ENCODE results near the gene RABIF. TPM values are rescaled to one million over a fixed set of nuclear protein-coding genes. Genes with fewer than 3 reads are reported as not detected.
"Not testable (repeated sequence)": the region's sequence is repeated elsewhere in the genome, so short reads cannot be mapped to it uniquely, and the experiment has no call there.

The RABIF gene
- total RNA-seq, 1 donor from 2014 or later = 7.0 TPM

DNA sequence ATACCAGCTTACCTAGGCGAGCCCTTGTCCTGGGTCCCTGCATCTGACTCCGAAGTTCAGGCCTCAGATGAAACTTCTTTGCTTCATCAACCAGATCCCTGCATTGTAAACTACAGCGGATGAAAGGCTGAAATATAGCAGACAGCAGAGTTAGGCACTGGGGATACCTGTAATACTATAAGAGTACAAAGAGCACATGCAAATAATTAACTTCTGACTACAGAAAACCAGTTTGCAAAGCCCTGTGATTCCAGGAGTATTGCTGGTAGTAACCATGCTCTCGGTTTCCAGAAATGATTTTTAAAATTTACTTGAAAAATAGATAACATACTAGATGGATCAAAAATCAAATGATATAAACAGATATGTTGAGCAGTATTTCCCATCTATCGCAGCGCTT, 20.0 kb upstream of the RABIF start:
- peaks cover 38% of the 10 kb centered on the region for H3K36me3 Mint-ChIP-seq

DNA sequence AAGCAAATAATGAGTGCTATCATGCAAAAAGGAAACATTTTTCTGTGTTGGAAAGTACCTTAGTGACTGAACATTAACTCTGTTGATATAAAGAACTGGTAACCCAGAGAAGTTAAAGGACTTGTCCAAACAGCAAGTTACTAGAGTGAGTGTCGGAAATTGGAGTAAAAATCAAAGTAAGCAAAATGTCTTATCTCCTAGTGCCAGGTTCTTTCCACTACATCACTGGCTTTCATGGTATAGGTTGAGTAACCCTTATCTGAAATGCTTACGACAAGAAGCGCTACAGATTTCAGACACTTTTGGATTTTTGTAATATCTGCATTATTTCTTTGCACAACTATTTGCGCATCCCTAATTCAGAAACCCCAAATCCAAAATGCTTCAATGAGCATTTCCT, 16.4 kb upstream of the RABIF start:
- H3K9me3 Mint-ChIP-seq = no peaks in the 10 kb centered on the region
- no peak for DNase-seq (ENCODE audit: extremely low spot score, unreplicated experiment)
- TF ChIP-seq, protein P1, sequence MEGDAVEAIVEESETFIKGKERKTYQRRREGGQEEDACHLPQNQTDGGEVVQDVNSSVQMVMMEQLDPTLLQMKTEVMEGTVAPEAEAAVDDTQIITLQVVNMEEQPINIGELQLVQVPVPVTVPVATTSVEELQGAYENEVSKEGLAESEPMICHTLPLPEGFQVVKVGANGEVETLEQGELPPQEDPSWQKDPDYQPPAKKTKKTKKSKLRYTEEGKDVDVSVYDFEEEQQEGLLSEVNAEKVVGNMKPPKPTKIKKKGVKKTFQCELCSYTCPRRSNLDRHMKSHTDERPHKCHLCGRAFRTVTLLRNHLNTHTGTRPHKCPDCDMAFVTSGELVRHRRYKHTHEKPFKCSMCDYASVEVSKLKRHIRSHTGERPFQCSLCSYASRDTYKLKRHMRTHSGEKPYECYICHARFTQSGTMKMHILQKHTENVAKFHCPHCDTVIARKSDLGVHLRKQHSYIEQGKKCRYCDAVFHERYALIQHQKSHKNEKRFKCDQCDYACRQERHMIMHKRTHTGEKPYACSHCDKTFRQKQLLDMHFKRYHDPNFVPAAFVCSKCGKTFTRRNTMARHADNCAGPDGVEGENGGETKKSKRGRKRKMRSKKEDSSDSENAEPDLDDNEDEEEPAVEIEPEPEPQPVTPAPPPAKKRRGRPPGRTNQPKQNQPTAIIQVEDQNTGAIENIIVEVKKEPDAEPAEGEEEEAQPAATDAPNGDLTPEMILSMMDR (conservative IDR thresholded peaks at IDR 0.05) = no peak
- H3K27me3 Mint-ChIP-seq = no peaks in the 10 kb centered on the region
- no peak overlapping the region for H3K27ac Mint-ChIP-seq
- peaks cover 15% of the 10 kb centered on the region for H3K36me3 Mint-ChIP-seq
- no peaks in the 10 kb centered on the region for H3K4me1 Mint-ChIP-seq (ENCODE audit: unreplicated experiment)
- no peak overlapping the region for H3K4me3 Mint-ChIP-seq

More for the DNA sequence above, 20.0 kb upstream of the RABIF start:
- Mint-ChIP-seq H3K27me3 (no peaks in the 10 kb centered on the region), H3K4me1 (ENCODE audit: unreplicated experiment) (no peaks in the 10 kb centered on the region), H3K9me3 (no peaks in the 10 kb centered on the region), H3K4me3 (no peak overlapping the region), H3K27ac (no peak overlapping the region)
- TF ChIP-seq, protein P1 (conservative IDR thresholded peaks at IDR 0.05) = no peak
- no peak for DNase-seq (ENCODE audit: extremely low spot score, unreplicated experiment)

DNA sequence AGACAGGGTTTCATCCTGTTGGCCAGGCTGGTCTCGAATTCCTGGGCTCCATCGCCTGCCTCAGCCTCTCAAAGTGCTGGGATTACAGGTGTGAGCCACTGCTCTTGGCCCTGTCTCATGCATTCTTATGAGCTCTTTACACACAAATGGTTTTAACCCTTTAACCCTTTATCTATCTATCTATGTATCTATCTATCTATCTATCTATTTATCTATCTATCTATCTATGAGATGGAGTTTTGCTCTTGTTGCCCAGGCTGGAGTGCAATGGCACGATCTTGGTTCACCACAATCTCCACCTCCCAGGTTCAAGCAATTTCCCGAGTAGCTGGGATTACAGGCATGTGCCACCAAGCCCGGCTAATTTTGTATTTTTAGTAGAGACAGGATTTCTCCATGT, 14.9 kb upstream of the RABIF start:
- DNase-seq (ENCODE audit: extremely low spot score, unreplicated experiment); H3K9me3 Mint-ChIP-seq; H3K27ac Mint-ChIP-seq; H3K4me1 Mint-ChIP-seq (ENCODE audit: unreplicated experiment); H3K27me3 Mint-ChIP-seq; H3K4me3 Mint-ChIP-seq; H3K36me3 Mint-ChIP-seq: not testable (repeated sequence)

DNA sequence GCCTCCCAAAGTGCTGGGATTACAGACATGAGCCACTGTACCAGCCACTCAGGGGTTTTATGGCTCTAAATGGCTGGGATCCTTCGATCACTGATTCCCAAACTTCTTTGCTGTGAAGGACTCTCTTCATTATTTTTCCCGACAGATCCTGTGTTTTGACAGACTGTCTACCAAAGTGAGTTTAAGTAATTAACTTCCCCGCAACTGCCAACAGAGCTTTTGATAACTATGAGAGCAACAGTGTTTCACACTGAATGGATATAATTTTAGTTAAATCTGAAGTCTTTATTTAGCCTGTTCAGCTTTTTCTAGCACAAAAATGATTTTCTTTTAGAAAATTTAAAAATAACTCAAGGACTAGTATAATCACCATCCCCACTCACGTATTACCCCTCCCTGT, 12.6 kb upstream of the RABIF start:
- no peak for DNase-seq (ENCODE audit: extremely low spot score, unreplicated experiment)
- H3K4me1 Mint-ChIP-seq (ENCODE audit: unreplicated experiment) = no peaks in the 10 kb centered on the region
- peaks cover 14% of the 10 kb centered on the region for H3K36me3 Mint-ChIP-seq
- TF ChIP-seq, protein P1 (conservative IDR thresholded peaks at IDR 0.05) = no peak
- H3K9me3 Mint-ChIP-seq = no peaks in the 10 kb centered on the region
- no peaks in the 10 kb centered on the region for H3K27me3 Mint-ChIP-seq
- H3K27ac Mint-ChIP-seq = no peak overlapping the region
- no peak overlapping the region for H3K4me3 Mint-ChIP-seq

DNA sequence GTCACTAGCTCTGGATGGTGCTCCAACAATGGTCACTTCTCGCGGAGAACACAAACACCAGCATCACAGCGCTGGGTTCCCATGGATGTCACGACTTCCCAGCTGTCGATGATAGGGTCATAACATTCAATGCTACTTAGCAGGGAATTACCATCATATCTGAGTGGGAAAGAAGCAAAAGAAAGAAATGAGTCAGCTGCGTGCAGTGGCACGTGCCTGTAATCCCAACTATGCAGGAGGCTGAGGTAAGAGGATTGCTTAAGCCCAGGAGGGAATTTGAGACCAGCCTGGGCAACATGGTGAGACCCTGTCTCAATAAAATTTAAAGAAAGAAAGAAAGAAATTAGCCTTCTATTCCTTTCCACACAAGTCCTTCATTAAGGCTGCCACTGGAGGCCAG, 3.6 kb upstream of the RABIF start:
- no peak overlapping the region for H3K4me3 Mint-ChIP-seq
- TF ChIP-seq, protein P1 (conservative IDR thresholded peaks at IDR 0.05) = no peak
- no peaks in the 10 kb centered on the region for H3K9me3 Mint-ChIP-seq
- DNase-seq (ENCODE audit: extremely low spot score, unreplicated experiment) = no peak
- H3K27me3 Mint-ChIP-seq = no peaks in the 10 kb centered on the region
- H3K36me3 Mint-ChIP-seq = peaks cover 12% of the 10 kb centered on the region
- H3K27ac Mint-ChIP-seq = no peak overlapping the region
- peaks cover 10% of the 10 kb centered on the region for H3K4me1 Mint-ChIP-seq (ENCODE audit: unreplicated experiment)

DNA sequence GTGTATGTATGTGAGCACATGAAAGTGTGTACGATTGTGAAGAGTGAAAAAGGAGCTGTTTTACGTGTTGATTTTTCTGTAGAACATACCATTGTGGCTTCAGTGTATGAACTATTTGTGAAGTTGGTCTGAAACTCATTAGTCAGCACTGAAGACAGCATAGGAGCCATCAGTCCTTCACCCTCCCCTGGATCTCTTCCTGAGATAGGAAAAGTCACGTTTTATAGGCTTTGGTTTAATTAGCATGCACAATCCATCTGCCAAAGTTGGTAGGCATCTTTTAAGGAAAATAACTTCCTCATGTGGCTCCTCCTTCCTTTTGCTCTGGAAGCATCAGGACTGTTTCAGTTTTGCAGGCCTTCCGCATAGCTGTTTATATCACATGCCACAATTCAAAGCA, 1.4 kb upstream of the RABIF start:
- DNase-seq (ENCODE audit: extremely low spot score, unreplicated experiment) = no peak
- Mint-ChIP-seq H3K4me1 (ENCODE audit: unreplicated experiment) (peaks cover 10% of the 10 kb centered on the region), H3K4me3 (no peak overlapping the region), H3K27ac (peak overlapping the region; percentile 42), H3K36me3 (peaks cover 6% of the 10 kb centered on the region), H3K9me3 (no peaks in the 10 kb centered on the region), H3K27me3 (no peaks in the 10 kb centered on the region)
- TF ChIP-seq, protein P1 (conservative IDR thresholded peaks at IDR 0.05) = no peak

Measured in type B pancreatic cell (in vitro differentiated cells).